ENCODE results near the gene TRPM5.

Gene TRPM5

GRCh38 chr11:2420502-2421225 is 23.6 kb downstream of the TRPM5 start:
- DNase-seq (ENCODE audit: low read depth in 2 of 2) = peak; percentile 59 to 64

GRCh38 chr11:2419638-2420501 is 24.4 kb downstream of the TRPM5 start:
- DNase-seq (ENCODE audit: low read depth in 2 of 2) = peak; percentile 45 to 53

GRCh38 chr11:2418693-2419360 is 25.5 kb downstream of the TRPM5 start:
- no peak for DNase-seq (ENCODE audit: low read depth in 2 of 2)

GRCh38 chr11:2417856-2418692 is 26.2 kb downstream of the TRPM5 start:
- no peak for DNase-seq (ENCODE audit: low read depth in 2 of 2)

- no peak for DNase-seq (ENCODE audit: low read depth in 2 of 2)
Observed at GRCh38 chr11:2416765-2417164, 27.5 kb downstream of the TRPM5 start.

GRCh38 chr11:2415601-2416380 is 28.5 kb downstream of the TRPM5 start:
- no peak for DNase-seq (ENCODE audit: low read depth in 2 of 2)

- DNase-seq (ENCODE audit: low read depth in 2 of 2) = no peak
Observed at GRCh38 chr11:2415171-2415570, 29.1 kb downstream of the TRPM5 start.

GRCh38 chr11:2414616-2415015 is 29.7 kb downstream of the TRPM5 start:
- DNase-seq (ENCODE audit: low read depth in 2 of 2) = no peak

GRCh38 chr11:2413742-2414579 is 30.4 kb downstream of the TRPM5 start:
- no peak for DNase-seq (ENCODE audit: low read depth in 2 of 2)

- no peak for DNase-seq (ENCODE audit: low read depth in 2 of 2)
Observed at GRCh38 chr11:2412323-2412722, 32.0 kb downstream of the TRPM5 start.

- DNase-seq (ENCODE audit: low read depth in 2 of 2) = no peak
Observed at GRCh38 chr11:2411446-2412305, 32.6 kb downstream of the TRPM5 start.

GRCh38 chr11:2410616-2411015 is 33.7 kb downstream of the TRPM5 start:
- DNase-seq (ENCODE audit: low read depth in 2 of 2) = no peak

GRCh38 chr11:2409611-2410468 is 34.5 kb downstream of the TRPM5 start:
- no peak for DNase-seq (ENCODE audit: low read depth in 2 of 2)

- no peak for DNase-seq (ENCODE audit: low read depth in 2 of 2)
Observed at GRCh38 chr11:2409126-2409525, 35.2 kb downstream of the TRPM5 start.

- no peak for DNase-seq (ENCODE audit: low read depth in 2 of 2)
Observed at GRCh38 chr11:2408671-2409070, 35.6 kb downstream of the TRPM5 start.

GRCh38 chr11:2406878-2407410 is 37.4 kb downstream of the TRPM5 start:
- DNase-seq (ENCODE audit: low read depth in 2 of 2) = no peak

GRCh38 chr11:2406451-2406850 is 37.9 kb downstream of the TRPM5 start:
- DNase-seq (ENCODE audit: low read depth in 2 of 2) = no peak

GRCh38 chr11:2404735-2405196 is 39.5 kb downstream of the TRPM5 start:
- no peak for DNase-seq (ENCODE audit: low read depth in 2 of 2)

Measured in activated CD4-positive, alpha-beta T cell treated with anti-CD3 and anti-CD28 coated beads for 24 hours (primary cell).